ENCODE data around the gene TOP3A. TPM values are rescaled to one million over a fixed set of nuclear protein-coding genes. Genes with fewer than 3 reads are reported as not detected.

Gene TOP3A
- total and polyA plus RNA-seq, 2 experiments from 2014 or later: 21.7 to 76.7 TPM

- Histone ChIP-seq H3K4me1 (ENCODE audit: insufficient read depth) (peaks cover 16% of the 10 kb centered on the region), H4K20me1 (replicated peaks; ENCODE audit: insufficient read depth) (peaks cover 4% of the 10 kb centered on the region), H3K79me2 (replicated peaks; ENCODE audit: insufficient read depth) (peaks cover 58% of the 10 kb centered on the region), H3K27ac (ENCODE audit: low read depth) (no peak overlapping the region; the same call in 1 of the 2 replicates), H3K4me2 (no peak overlapping the region), H3F3A (replicated peaks; ENCODE audit: low read depth) (0 out of 2 replicates have a peak, but pooled peaks cover 3% of the 10 kb centered on the region), H3K27me3 (ENCODE audit: insufficient read depth) (no peaks in the 10 kb centered on the region), H3K4me3 (no peak overlapping the region), H2AFZ (no peak overlapping the region), H3K9me2 (ENCODE audit: insufficient read depth) (no peaks in the 10 kb centered on the region), H3K36me3 (ENCODE audit: insufficient read depth) (no peaks in the 10 kb centered on the region)
- Mint-ChIP-seq H3K4me1 (peaks cover 23% of the 10 kb centered on the region), H3K27me3 (ENCODE audit: insufficient read depth, low read depth, poor library complexity) (peaks cover 15% of the 10 kb centered on the region), H3K36me3 (ENCODE audit: low read depth) (no peaks in the 10 kb centered on the region; the same call in 2 of the 3 replicates), H3K9me3 (no peaks in the 10 kb centered on the region), H3K27ac (peak overlapping the region; percentile 12), H3K4me3 (peak overlapping the region; percentile 3; the same call in 1 of the 3 replicates)
- TF ChIP-seq EZH2 (IDR thresholded peaks at IDR 0.05; ENCODE audit: low read depth, unreplicated experiment) (no peak), JUNB (IDR thresholded peaks at IDR 0.05; ENCODE audit: unreplicated experiment) (no peak), NANOG (IDR thresholded peaks at IDR 0.05; ENCODE audit: borderline replicate concordance) (no peak), STAT1 (IDR thresholded peaks at IDR 0.05; ENCODE audit: unreplicated experiment) (no peak), EZH2phosphoT487 (IDR thresholded peaks at IDR 0.05; ENCODE audit: unreplicated experiment) (no peak), POLR2AphosphoS5 (IDR thresholded peaks at IDR 0.05; ENCODE audit: low read depth) (no peak), CREB1 (CRISPR knock-in tag; IDR thresholded peaks at IDR 0.05; ENCODE audit: low read depth) (no peak), CTCF (conservative IDR thresholded peaks at IDR 0.05; ENCODE audit: low read depth in 2 of 2) (no peak), ZNF114 (CRISPR knock-in tag; IDR thresholded peaks at IDR 0.05) (no peak), ZNF331 (CRISPR knock-in tag; IDR thresholded peaks at IDR 0.05; ENCODE audit: low read depth) (no peak)
- TF ChIP-seq, protein P1, sequence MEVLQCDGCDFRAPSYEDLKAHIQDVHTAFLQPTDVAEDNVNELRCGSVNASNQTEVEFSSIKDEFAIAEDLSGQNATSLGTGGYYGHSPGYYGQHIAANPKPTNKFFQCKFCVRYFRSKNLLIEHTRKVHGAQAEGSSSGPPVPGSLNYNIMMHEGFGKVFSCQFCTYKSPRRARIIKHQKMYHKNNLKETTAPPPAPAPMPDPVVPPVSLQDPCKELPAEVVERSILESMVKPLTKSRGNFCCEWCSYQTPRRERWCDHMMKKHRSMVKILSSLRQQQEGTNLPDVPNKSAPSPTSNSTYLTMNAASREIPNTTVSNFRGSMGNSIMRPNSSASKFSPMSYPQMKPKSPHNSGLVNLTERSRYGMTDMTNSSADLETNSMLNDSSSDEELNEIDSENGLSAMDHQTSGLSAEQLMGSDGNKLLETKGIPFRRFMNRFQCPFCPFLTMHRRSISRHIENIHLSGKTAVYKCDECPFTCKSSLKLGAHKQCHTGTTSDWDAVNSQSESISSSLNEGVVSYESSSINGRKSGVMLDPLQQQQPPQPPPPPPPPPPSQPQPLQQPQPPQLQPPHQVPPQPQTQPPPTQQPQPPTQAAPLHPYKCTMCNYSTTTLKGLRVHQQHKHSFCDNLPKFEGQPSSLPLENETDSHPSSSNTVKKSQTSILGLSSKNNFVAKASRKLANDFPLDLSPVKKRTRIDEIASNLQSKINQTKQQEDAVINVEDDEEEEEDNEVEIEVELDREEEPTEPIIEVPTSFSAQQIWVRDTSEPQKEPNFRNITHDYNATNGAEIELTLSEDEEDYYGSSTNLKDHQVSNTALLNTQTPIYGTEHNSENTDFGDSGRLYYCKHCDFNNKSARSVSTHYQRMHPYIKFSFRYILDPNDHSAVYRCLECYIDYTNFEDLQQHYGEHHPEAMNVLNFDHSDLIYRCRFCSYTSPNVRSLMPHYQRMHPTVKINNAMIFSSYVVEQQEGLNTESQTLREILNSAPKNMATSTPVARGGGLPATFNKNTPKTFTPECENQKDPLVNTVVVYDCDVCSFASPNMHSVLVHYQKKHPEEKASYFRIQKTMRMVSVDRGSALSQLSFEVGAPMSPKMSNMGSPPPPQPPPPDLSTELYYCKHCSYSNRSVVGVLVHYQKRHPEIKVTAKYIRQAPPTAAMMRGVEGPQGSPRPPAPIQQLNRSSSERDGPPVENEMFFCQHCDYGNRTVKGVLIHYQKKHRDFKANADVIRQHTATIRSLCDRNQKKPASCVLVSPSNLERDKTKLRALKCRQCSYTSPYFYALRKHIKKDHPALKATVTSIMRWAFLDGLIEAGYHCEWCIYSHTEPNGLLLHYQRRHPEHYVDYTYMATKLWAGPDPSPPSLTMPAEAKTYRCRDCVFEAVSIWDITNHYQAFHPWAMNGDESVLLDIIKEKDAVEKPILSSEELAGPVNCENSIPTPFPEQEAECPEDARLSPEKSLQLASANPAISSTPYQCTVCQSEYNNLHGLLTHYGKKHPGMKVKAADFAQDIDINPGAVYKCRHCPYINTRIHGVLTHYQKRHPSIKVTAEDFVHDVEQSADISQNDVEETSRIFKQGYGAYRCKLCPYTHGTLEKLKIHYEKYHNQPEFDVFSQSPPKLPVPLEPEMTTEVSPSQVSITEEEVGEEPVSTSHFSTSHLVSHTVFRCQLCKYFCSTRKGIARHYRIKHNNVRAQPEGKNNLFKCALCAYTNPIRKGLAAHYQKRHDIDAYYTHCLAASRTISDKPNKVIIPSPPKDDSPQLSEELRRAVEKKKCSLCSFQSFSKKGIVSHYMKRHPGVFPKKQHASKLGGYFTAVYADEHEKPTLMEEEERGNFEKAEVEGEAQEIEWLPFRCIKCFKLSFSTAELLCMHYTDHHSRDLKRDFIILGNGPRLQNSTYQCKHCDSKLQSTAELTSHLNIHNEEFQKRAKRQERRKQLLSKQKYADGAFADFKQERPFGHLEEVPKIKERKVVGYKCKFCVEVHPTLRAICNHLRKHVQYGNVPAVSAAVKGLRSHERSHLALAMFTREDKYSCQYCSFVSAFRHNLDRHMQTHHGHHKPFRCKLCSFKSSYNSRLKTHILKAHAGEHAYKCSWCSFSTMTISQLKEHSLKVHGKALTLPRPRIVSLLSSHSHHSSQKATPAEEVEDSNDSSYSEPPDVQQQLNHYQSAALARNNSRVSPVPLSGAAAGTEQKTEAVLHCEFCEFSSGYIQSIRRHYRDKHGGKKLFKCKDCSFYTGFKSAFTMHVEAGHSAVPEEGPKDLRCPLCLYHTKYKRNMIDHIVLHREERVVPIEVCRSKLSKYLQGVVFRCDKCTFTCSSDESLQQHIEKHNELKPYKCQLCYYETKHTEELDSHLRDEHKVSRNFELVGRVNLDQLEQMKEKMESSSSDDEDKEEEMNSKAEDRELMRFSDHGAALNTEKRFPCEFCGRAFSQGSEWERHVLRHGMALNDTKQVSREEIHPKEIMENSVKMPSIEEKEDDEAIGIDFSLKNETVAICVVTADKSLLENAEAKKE (CRISPR knock-in tag; IDR thresholded peaks at IDR 0.05): no peak
- TF ChIP-seq, protein P2, sequence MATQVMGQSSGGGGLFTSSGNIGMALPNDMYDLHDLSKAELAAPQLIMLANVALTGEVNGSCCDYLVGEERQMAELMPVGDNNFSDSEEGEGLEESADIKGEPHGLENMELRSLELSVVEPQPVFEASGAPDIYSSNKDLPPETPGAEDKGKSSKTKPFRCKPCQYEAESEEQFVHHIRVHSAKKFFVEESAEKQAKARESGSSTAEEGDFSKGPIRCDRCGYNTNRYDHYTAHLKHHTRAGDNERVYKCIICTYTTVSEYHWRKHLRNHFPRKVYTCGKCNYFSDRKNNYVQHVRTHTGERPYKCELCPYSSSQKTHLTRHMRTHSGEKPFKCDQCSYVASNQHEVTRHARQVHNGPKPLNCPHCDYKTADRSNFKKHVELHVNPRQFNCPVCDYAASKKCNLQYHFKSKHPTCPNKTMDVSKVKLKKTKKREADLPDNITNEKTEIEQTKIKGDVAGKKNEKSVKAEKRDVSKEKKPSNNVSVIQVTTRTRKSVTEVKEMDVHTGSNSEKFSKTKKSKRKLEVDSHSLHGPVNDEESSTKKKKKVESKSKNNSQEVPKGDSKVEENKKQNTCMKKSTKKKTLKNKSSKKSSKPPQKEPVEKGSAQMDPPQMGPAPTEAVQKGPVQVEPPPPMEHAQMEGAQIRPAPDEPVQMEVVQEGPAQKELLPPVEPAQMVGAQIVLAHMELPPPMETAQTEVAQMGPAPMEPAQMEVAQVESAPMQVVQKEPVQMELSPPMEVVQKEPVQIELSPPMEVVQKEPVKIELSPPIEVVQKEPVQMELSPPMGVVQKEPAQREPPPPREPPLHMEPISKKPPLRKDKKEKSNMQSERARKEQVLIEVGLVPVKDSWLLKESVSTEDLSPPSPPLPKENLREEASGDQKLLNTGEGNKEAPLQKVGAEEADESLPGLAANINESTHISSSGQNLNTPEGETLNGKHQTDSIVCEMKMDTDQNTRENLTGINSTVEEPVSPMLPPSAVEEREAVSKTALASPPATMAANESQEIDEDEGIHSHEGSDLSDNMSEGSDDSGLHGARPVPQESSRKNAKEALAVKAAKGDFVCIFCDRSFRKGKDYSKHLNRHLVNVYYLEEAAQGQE (IDR thresholded peaks at IDR 0.05; ENCODE audit: unreplicated experiment): no peak
- TF ChIP-seq, protein P3, sequence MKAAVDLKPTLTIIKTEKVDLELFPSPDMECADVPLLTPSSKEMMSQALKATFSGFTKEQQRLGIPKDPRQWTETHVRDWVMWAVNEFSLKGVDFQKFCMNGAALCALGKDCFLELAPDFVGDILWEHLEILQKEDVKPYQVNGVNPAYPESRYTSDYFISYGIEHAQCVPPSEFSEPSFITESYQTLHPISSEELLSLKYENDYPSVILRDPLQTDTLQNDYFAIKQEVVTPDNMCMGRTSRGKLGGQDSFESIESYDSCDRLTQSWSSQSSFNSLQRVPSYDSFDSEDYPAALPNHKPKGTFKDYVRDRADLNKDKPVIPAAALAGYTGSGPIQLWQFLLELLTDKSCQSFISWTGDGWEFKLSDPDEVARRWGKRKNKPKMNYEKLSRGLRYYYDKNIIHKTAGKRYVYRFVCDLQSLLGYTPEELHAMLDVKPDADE (IDR thresholded peaks at IDR 0.05): no peak
- DNase-seq (ENCODE audit: low spot score) (no peak), ATAC-seq (no peak)
Observed at GRCh38 chr17:18228176-18228682, 86.6 kb downstream of the TOP3A start.

Measured in GM23338 (cell line).